Measurements from ENCODE around the gene GDF15. TPM values are rescaled to one million over a fixed set of nuclear protein-coding genes. Genes with fewer than 3 reads are reported as not detected.
A peak's percentile ranks its signal among the peaks of the same experiment; 100 is the strongest.

Gene GDF15
- total RNA-seq, 1 donor from 2014 or later, result not detected

- Mint-ChIP-seq H3K27ac (no peak overlapping the region), H3K4me1 (ENCODE audit: low read depth) (peaks cover 23% of the 10 kb centered on the region)
Observed at GRCh38 chr19:18427080-18427742, 41.3 kb downstream of the GDF15 start.

GRCh38 chr19:18427743-18428113 is 41.8 kb downstream of the GDF15 start:
- Mint-ChIP-seq H3K27me3 (ENCODE audit: insufficient read depth) (no peaks in the 10 kb centered on the region), H3K27ac (no peak overlapping the region), H3K4me3 (no peak overlapping the region), H3K36me3 (ENCODE audit: low read depth) (peaks cover 4% of the 10 kb centered on the region), H3K9me3 (no peaks in the 10 kb centered on the region), H3K4me1 (ENCODE audit: low read depth) (peaks cover 18% of the 10 kb centered on the region)
- no peak for DNase-seq (ENCODE audit: low spot score)
- intact Hi-C loops (cut with micrococcal nuclease), result no loop called here

More at GRCh38 chr19:18427080-18427742, 41.3 kb downstream of the GDF15 start:
- Mint-ChIP-seq H3K4me3 (no peak overlapping the region), H3K27me3 (ENCODE audit: insufficient read depth) (no peaks in the 10 kb centered on the region), H3K9me3 (no peaks in the 10 kb centered on the region), H3K36me3 (ENCODE audit: low read depth) (peaks cover 5% of the 10 kb centered on the region)
- intact Hi-C loops (cut with micrococcal nuclease), result no loop called here
- DNase-seq (ENCODE audit: low spot score), result no peak

- no peaks in the 10 kb centered on the region for H3K27me3 Mint-ChIP-seq (ENCODE audit: insufficient read depth)
- intact Hi-C loops (cut with micrococcal nuclease), result no loop called here
- H3K27ac Mint-ChIP-seq, result no peak overlapping the region
- H3K36me3 Mint-ChIP-seq (ENCODE audit: low read depth), result peaks cover 2% of the 10 kb centered on the region
- no peak overlapping the region for H3K4me3 Mint-ChIP-seq
- no peaks in the 10 kb centered on the region for H3K9me3 Mint-ChIP-seq
- no peak for DNase-seq (ENCODE audit: low spot score)
- peaks cover 12% of the 10 kb centered on the region for H3K4me1 Mint-ChIP-seq (ENCODE audit: low read depth)
Observed at GRCh38 chr19:18428173-18428786, 42.3 kb downstream of the GDF15 start.

- intact Hi-C loops (cut with micrococcal nuclease), result loop anchor here (1.0 kb wide), 1 partner anchor 8 kb away; no protein-coding TSS in a partner anchor
- Mint-ChIP-seq H3K9me3 (no peaks in the 10 kb centered on the region), H3K27me3 (ENCODE audit: insufficient read depth) (no peaks in the 10 kb centered on the region)
Observed at GRCh38 chr19:18428787-18429674, 43.1 kb downstream of the GDF15 start.

GRCh38 chr19:18429717-18430416 is 43.9 kb downstream of the GDF15 start:
- intact Hi-C loops (cut with micrococcal nuclease), result loop anchor here (1.0 kb wide), 1 partner anchor 9 kb away; no protein-coding TSS in a partner anchor
- no peaks in the 10 kb centered on the region for H3K27me3 Mint-ChIP-seq (ENCODE audit: insufficient read depth)
- H3K9me3 Mint-ChIP-seq, result no peaks in the 10 kb centered on the region
- H3K4me1 Mint-ChIP-seq (ENCODE audit: low read depth), result peaks cover 5% of the 10 kb centered on the region
- DNase-seq (ENCODE audit: low spot score), result no peak
- H3K4me3 Mint-ChIP-seq, result peak overlapping the region; percentile 22
- H3K36me3 Mint-ChIP-seq (ENCODE audit: low read depth), result peaks cover 2% of the 10 kb centered on the region
- H3K27ac Mint-ChIP-seq, result no peak overlapping the region

More at GRCh38 chr19:18428787-18429674, 43.1 kb downstream of the GDF15 start:
- peaks cover 9% of the 10 kb centered on the region for H3K4me1 Mint-ChIP-seq (ENCODE audit: low read depth)
- DNase-seq (ENCODE audit: low spot score), result peak; percentile 79
- peaks cover 2% of the 10 kb centered on the region for H3K36me3 Mint-ChIP-seq (ENCODE audit: low read depth)
- H3K4me3 Mint-ChIP-seq, result peak overlapping the region; percentile 49
- peak overlapping the region; percentile 40 for H3K27ac Mint-ChIP-seq

- H3K9me3 Mint-ChIP-seq, result no peaks in the 10 kb centered on the region
- H3K36me3 Mint-ChIP-seq (ENCODE audit: low read depth), result peaks cover 2% of the 10 kb centered on the region
- no peak overlapping the region for H3K4me3 Mint-ChIP-seq
- no peak for DNase-seq (ENCODE audit: low spot score)
- H3K27me3 Mint-ChIP-seq (ENCODE audit: insufficient read depth), result no peaks in the 10 kb centered on the region
- intact Hi-C loops (cut with micrococcal nuclease), result no loop called here
- H3K4me1 Mint-ChIP-seq (ENCODE audit: low read depth), result peaks cover 5% of the 10 kb centered on the region
- no peak overlapping the region for H3K27ac Mint-ChIP-seq
Observed at GRCh38 chr19:18430417-18431144, 44.6 kb downstream of the GDF15 start.

- Mint-ChIP-seq H3K9me3 (no peaks in the 10 kb centered on the region), H3K27ac (no peak overlapping the region), H3K4me3 (no peak overlapping the region), H3K4me1 (ENCODE audit: low read depth) (no peaks in the 10 kb centered on the region), H3K36me3 (ENCODE audit: low read depth) (peaks cover 7% of the 10 kb centered on the region), H3K27me3 (ENCODE audit: insufficient read depth) (peaks cover 2% of the 10 kb centered on the region)
- intact Hi-C loops (cut with micrococcal nuclease), result no loop called here
- DNase-seq (ENCODE audit: low spot score), result no peak
Observed at GRCh38 chr19:18431351-18432197, 45.6 kb downstream of the GDF15 start.

GRCh38 chr19:18432275-18433014 is 46.5 kb downstream of the GDF15 start:
- intact Hi-C loops (cut with micrococcal nuclease), result no loop called here
- DNase-seq (ENCODE audit: low spot score), result no peak
- H3K27me3 Mint-ChIP-seq (ENCODE audit: insufficient read depth), result peaks cover 2% of the 10 kb centered on the region
- H3K9me3 Mint-ChIP-seq, result no peaks in the 10 kb centered on the region
- no peak overlapping the region for H3K27ac Mint-ChIP-seq
- peaks cover 7% of the 10 kb centered on the region for H3K36me3 Mint-ChIP-seq (ENCODE audit: low read depth)
- H3K4me3 Mint-ChIP-seq, result peak overlapping the region; percentile 26
- H3K4me1 Mint-ChIP-seq (ENCODE audit: low read depth), result no peaks in the 10 kb centered on the region

GRCh38 chr19:18433015-18433691 is 47.2 kb downstream of the GDF15 start:
- Mint-ChIP-seq H3K27me3 (ENCODE audit: insufficient read depth) (peaks cover 2% of the 10 kb centered on the region), H3K4me1 (ENCODE audit: low read depth) (no peaks in the 10 kb centered on the region), H3K36me3 (ENCODE audit: low read depth) (peaks cover 7% of the 10 kb centered on the region), H3K9me3 (no peaks in the 10 kb centered on the region), H3K27ac (no peak overlapping the region), H3K4me3 (no peak overlapping the region)
- DNase-seq (ENCODE audit: low spot score), result no peak
- intact Hi-C loops (cut with micrococcal nuclease), result no loop called here

- H3K36me3 Mint-ChIP-seq (ENCODE audit: low read depth), result peaks cover 7% of the 10 kb centered on the region
- peaks cover 2% of the 10 kb centered on the region for H3K4me1 Mint-ChIP-seq (ENCODE audit: low read depth)
- intact Hi-C loops (cut with micrococcal nuclease), result no loop called here
- peaks cover 2% of the 10 kb centered on the region for H3K27me3 Mint-ChIP-seq (ENCODE audit: insufficient read depth)
- H3K9me3 Mint-ChIP-seq, result no peaks in the 10 kb centered on the region
- DNase-seq (ENCODE audit: low spot score), result no peak
- H3K4me3 Mint-ChIP-seq, result peak overlapping the region; percentile 37
- H3K27ac Mint-ChIP-seq, result no peak overlapping the region
Observed at GRCh38 chr19:18433735-18434398, 47.9 kb downstream of the GDF15 start.
